Activated CD4-positive, alpha-beta T cell treated with anti-CD3 and anti-CD28 coated beads, Interleukin-2, amount 10 ng/mL, durations not matched to agents 7 days and 5 days (primary cell): ENCODE data around the gene MRPL2. TPM values are rescaled to one million over a fixed set of nuclear protein-coding genes. Genes with fewer than 3 reads are reported as not detected.

ENCODE experiments used
- CTCF ChIA-PET: fragments of 350-600 bp; sonication (Branson Sonifier 250); formaldehyde crosslinking; loops from one replicate; lab custom pipeline; 2021; ENCODE audit warnings: antibody characterized with exemption; lab: Charles Lee
- POLR2A ChIA-PET: fragments of 350-600 bp; sonication (Branson Sonifier 250); formaldehyde crosslinking; loops from one replicate; lab custom pipeline; 2021; ENCODE audit warnings: antibody characterized with exemption; lab: Charles Lee
- DNase-seq: peaks from one replicate; pipeline ENCODE4 v3.0.0-alpha.2; 2020
- H3K27ac Mint-ChIP-seq: one replicate; pipeline ENCODE4 v1.8.0; 2021; ENCODE audit warnings: mild to moderate bottlenecking, moderate library complexity, mixed read lengths
- H3K27me3 Mint-ChIP-seq: one replicate; pipeline ENCODE4 v1.8.0; 2021; ENCODE audit warnings: mixed read lengths
- H3K36me3 Mint-ChIP-seq: one replicate; pipeline ENCODE4 v1.8.0; 2021; ENCODE audit warnings: low read depth, mixed read lengths
- H3K4me1 Mint-ChIP-seq: one replicate; pipeline ENCODE4 v1.8.0; 2021; ENCODE audit warnings: mixed read lengths
- H3K4me3 Mint-ChIP-seq: one replicate; pipeline ENCODE4 v1.8.0; 2021; ENCODE audit warnings: mild to moderate bottlenecking, moderate library complexity, mixed read lengths
- H3K9me3 Mint-ChIP-seq: one replicate; pipeline ENCODE4 v1.8.0; 2021; ENCODE audit warnings: mixed read lengths
- total RNA-seq, 2 experiments: library from RNA; stranded (reverse); gene quantifications; one replicate each; pipeline ENCODE4 v1.2.3, GENCODE V29; 2021

The MRPL2 gene
- total RNA-seq, 2 experiments from 2014 or later: 53.9 to 59.3 TPM

- Mint-ChIP-seq H3K4me3 (no peak overlapping the region), H3K36me3 (peaks cover 40% of the 10 kb centered on the region), H3K27me3 (no peaks in the 10 kb centered on the region), H3K27ac (no peak overlapping the region), H3K4me1 (peaks cover 16% of the 10 kb centered on the region), H3K9me3 (no peaks in the 10 kb centered on the region)
- ChIA-PET POLR2A (no interaction called here), CTCF (interaction anchor here (1.0 kb wide), 1 partner anchor 11 kb away, joined by 3 read pairs; no protein-coding TSS in a partner anchor)
- no peak for DNase-seq
Measured at GRCh38 chr6:43007126-43007525, 52.1 kb downstream of the MRPL2 start.

- Mint-ChIP-seq H3K36me3 (peaks cover 35% of the 10 kb centered on the region), H3K4me1 (peaks cover 7% of the 10 kb centered on the region), H3K27me3 (no peaks in the 10 kb centered on the region), H3K9me3 (no peaks in the 10 kb centered on the region), H3K27ac (no peak overlapping the region), H3K4me3 (no peak overlapping the region)
- ChIA-PET CTCF (interaction anchor here (1.0 kb wide), 1 partner anchor 10 kb away, joined by 3 read pairs; no protein-coding TSS in a partner anchor), POLR2A (no interaction called here)
- no peak for DNase-seq
Measured at GRCh38 chr6:43006251-43006650, 53.0 kb downstream of the MRPL2 start.

DNA sequence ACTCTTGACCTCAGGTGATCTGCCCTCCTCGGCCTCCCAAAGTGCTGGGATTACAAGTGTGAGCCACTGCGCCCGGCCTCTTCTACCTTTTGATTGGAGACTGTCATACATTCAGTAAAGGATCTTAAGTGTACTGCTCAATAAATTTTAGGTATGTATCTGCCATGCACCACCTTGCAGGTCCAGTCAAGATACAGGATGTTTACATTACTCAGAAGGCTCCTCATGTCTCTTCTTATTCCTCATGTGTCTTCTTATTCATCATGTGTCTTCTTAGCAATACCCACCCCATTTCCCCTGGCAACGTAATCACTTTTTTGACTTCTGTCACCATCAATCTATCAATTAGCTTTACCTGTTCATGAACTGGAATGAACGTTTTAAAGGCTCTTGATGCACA lies 53.4 kb downstream of the MRPL2 start:
- ChIA-PET POLR2A (no interaction called here), CTCF (interaction anchor here (0.8 kb wide), 1 partner anchor 9 kb away, joined by 4 read pairs; the partner anchor contains the start of gene KLHDC3)
- Mint-ChIP-seq H3K9me3 (no peaks in the 10 kb centered on the region), H3K4me3 (no peak overlapping the region), H3K36me3 (peaks cover 31% of the 10 kb centered on the region), H3K4me1 (peaks cover 7% of the 10 kb centered on the region), H3K27ac (no peak overlapping the region), H3K27me3 (no peaks in the 10 kb centered on the region)
- DNase-seq: no peak

Other genes starting within 250 kb of the MRPL2 start
- gene RPL7L1, start 179.8 kb downstream of the MRPL2 start, total RNA-seq: 10 to 100 TPM; 68.7 to 74.0 TPM
- not detected for gene PTCRA, start 143.4 kb downstream of the MRPL2 start, total RNA-seq
- gene CNPY3, start 130.0 kb downstream of the MRPL2 start, total RNA-seq: 10 to 100 TPM; 69.7 to 75.0 TPM
- gene GNMT, start 98.7 kb downstream of the MRPL2 start, total RNA-seq: 1 to 10 TPM; 1.1 to 1.3 TPM
- 10 to 100 TPM; 18.7 to 21.3 TPM for gene PEX6, start 80.3 kb downstream of the MRPL2 start, total RNA-seq
- gene PPP2R5D, start 74.9 kb downstream of the MRPL2 start, total RNA-seq: 10 to 100 TPM; 62.0 to 68.1 TPM
- gene MEA1, start 45.5 kb downstream of the MRPL2 start, total RNA-seq: 10 to 100 TPM; 58.9 to 70.1 TPM
- 10 to 100 TPM; 64.7 to 74.2 TPM for gene KLHDC3, start 45.2 kb downstream of the MRPL2 start, total RNA-seq
- gene RRP36, start 37.8 kb downstream of the MRPL2 start, total RNA-seq: 10 to 100 TPM; 65.3 to 68.4 TPM
- gene CUL7, start 5.6 kb downstream of the MRPL2 start, total RNA-seq: 10 to 100 TPM in 1 of 2 experiments, 1 to 10 TPM in 1; 9.7 to 11.2 TPM
- gene KLC4, start 197 bp upstream of the MRPL2 start, total RNA-seq: 10 to 100 TPM; 12.7 to 17.0 TPM
- 1 to 10 TPM; 1.3 to 1.9 TPM for gene PTK7, start 16.9 kb upstream of the MRPL2 start, total RNA-seq
- 10 to 100 TPM; 40.8 to 41.9 TPM for gene SRF, start 111.8 kb upstream of the MRPL2 start, total RNA-seq
- 10 to 100 TPM; 57.8 to 60.7 TPM for gene CUL9, start 122.8 kb upstream of the MRPL2 start, total RNA-seq
- 10 to 100 TPM; 36.7 to 48.6 TPM for gene DNPH1, start 170.0 kb upstream of the MRPL2 start, total RNA-seq
- under 1 TPM; 0.07 to 0.12 TPM for gene TTBK1, start 184.0 kb upstream of the MRPL2 start, total RNA-seq
- gene SLC22A7, start 238.8 kb upstream of the MRPL2 start, total RNA-seq: not detected
- under 1 TPM in 1 of 2 experiments, not detected in 1; 0.67 TPM for gene CRIP3, start 249.4 kb upstream of the MRPL2 start, total RNA-seq